H1 (cell line): ENCODE measurements around the gene SEMA4D.

ENCODE experiments used
- CHD1 ChIP-seq: IDR thresholded peaks from 2 replicates; pipeline ENCODE4 v1.6.1; 2012; ENCODE audit warnings: low read depth, low read length, improper control_type of control experiment
- CTCF ChIP-seq, 3 experiments: IDR thresholded peaks; 1 replicate in 2 of 3; 2 replicates in 1 of 3; pipeline versions ENCODE4 v1.5.1 to v1.6.1; 2011; ENCODE audit warnings: low read length in 3 of 3, mild to moderate bottlenecking in 3 of 3, inconsistent platforms in 2 of 3, low read depth in 1 of 3, moderate library complexity in 1 of 3; ENCODE audit not compliant: insufficient read depth in 1 of 3; ENCODE audit errors: control extremely low read depth in 1 of 3
- POLR2A ChIP-seq, 2 experiments: IDR thresholded peaks; 1 replicate in 1 of 2; 2 replicates in 1 of 2; pipeline ENCODE4 v1.6.1; 2011; ENCODE audit warnings: low read depth in 2 of 2, low read length in 2 of 2, mild to moderate bottlenecking in 2 of 2; ENCODE audit errors: control extremely low read depth in 1 of 2
- POLR2AphosphoS5 ChIP-seq: IDR thresholded peaks from 2 replicates; pipeline ENCODE4 v1.6.1; 2011; ENCODE audit warnings: low read depth, low read length
- RNF2 ChIP-seq: fragments of 200-900, 300-1000 bp; sonication (generic); IDR thresholded peaks from 2 replicates; pipeline ENCODE4 v1.7.1; 2016; ENCODE audit warnings: borderline replicate concordance, low read depth, mild to moderate bottlenecking, antibody characterized with exemption, low read length; ENCODE audit not compliant: poor library complexity, severe bottlenecking; ENCODE audit errors: missing control alignments
- TBP ChIP-seq: IDR thresholded peaks from 2 replicates; pipeline ENCODE4 v1.6.1; 2011; ENCODE audit warnings: low read depth, low read length, improper control_type of control experiment

DNA sequence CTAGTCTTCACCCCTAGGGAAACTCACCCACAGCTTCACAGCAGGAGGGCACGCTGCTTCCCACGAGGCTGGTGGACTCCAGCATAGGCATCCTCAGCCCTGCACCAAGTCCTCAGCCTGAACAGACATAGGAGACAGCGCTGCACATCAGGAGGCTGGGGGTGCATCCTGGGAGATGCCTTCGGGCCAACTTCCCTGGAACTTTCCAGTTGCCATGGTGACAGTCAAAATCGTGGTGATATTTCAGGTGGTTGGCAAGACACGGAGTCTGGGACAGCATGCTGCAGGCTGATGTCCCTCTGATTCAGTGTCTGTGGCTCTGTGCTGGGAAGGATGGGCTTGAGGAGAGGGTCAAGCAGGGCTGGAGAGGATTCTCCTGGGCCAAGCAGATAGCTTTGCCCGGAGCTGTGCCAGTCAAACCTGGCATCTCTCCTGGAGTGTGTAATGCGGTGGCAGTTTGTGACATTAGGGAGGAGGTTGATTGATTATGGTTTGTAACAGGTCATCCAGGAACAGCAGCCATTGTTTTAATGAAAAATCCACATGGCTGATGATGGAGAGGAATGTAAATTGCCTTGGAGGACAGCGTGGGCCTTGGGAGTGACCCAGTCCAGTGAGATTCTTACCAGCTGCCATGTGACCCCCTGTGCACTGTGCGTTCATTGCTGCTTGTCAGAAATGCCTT, 35.6 kb upstream of the SEMA4D start:
- TF ChIP-seq CTCF (IDR thresholded peaks at IDR 0.05; ENCODE audit: control extremely low read depth in 1 of 3, insufficient read depth in 1 of 3, low read depth in 1 of 3, low read length in 3 of 3) (no peak), POLR2A (IDR thresholded peaks at IDR 0.05; ENCODE audit: control extremely low read depth in 1 of 2, low read depth in 2 of 2, low read length in 2 of 2) (no peak), RNF2 (no peak), POLR2AphosphoS5 (no peak), TBP (no peak), CHD1 (no peak)
